Kasumi-1 (cell line): Measurements from ENCODE around the gene UTP25.

ENCODE experiments used
- DNase-seq, 2 experiments: peaks; one replicate each; lab custom pipeline; 2025; lab: John Stamatoyannopoulos, UW

UTP25 gene

GRCh38 chr1:209839875-209840546 lies 12.2 kb downstream of the UTP25 start:
- DNase-seq: no peak

- no peak for DNase-seq
These were observed 12.8 kb downstream of the UTP25 start for GRCh38 chr1:209840611-209841010.

- DNase-seq: no peak
These were observed 17.1 kb downstream of the UTP25 start for GRCh38 chr1:209844695-209845407.

GRCh38 chr1:209845408-209845725 lies 17.6 kb downstream of the UTP25 start:
- DNase-seq: no peak

- DNase-seq: no peak
These were observed 21.6 kb downstream of the UTP25 start for GRCh38 chr1:209849388-209849787.

GRCh38 chr1:209850342-209850979 lies 22.7 kb downstream of the UTP25 start:
- peak; percentile 47 to 65 for DNase-seq

GRCh38 chr1:209853676-209854075 lies 25.9 kb downstream of the UTP25 start:
- no peak for DNase-seq

GRCh38 chr1:209854196-209854595 lies 26.4 kb downstream of the UTP25 start:
- no peak for DNase-seq

- DNase-seq: no peak
These were observed 27.2 kb downstream of the UTP25 start for GRCh38 chr1:209855006-209855405.

- no peak for DNase-seq
These were observed 27.9 kb downstream of the UTP25 start for GRCh38 chr1:209855623-209856022.

- DNase-seq: no peak
These were observed 30.9 kb downstream of the UTP25 start for GRCh38 chr1:209858561-209859103.

GRCh38 chr1:209860293-209860881 lies 32.6 kb downstream of the UTP25 start:
- DNase-seq: peak; percentile 72 to 82

GRCh38 chr1:209861242-209861641 lies 33.5 kb downstream of the UTP25 start:
- no peak for DNase-seq

GRCh38 chr1:209862391-209863356 lies 34.9 kb downstream of the UTP25 start:
- DNase-seq: no peak

- DNase-seq: no peak
These were observed 36.2 kb downstream of the UTP25 start for GRCh38 chr1:209863766-209864485.

- peak; percentile 52 to 70 for DNase-seq
These were observed 38.4 kb downstream of the UTP25 start for GRCh38 chr1:209866201-209866600.

- no peak for DNase-seq
These were observed 41.7 kb downstream of the UTP25 start for GRCh38 chr1:209869291-209870149.

GRCh38 chr1:209870151-209870831 lies 42.5 kb downstream of the UTP25 start:
- no peak for DNase-seq

- no peak for DNase-seq
These were observed 43.2 kb downstream of the UTP25 start for GRCh38 chr1:209871006-209871405.
